WTC11 (cell line): ENCODE results near the gene NPTX1. TPM values are rescaled to one million over a fixed set of nuclear protein-coding genes. Genes with fewer than 3 reads are reported as not detected.
A peak's percentile ranks its signal among the peaks of the same experiment; 100 is the strongest.

Source experiments
- ATF1 ChIP-seq: sonication (generic); formaldehyde crosslinking; IDR thresholded peaks from 2 replicates; pipeline ENCODE4 v1.8.1; 2023; ENCODE audit warnings: mild to moderate bottlenecking, moderate library complexity, missing genetic modification reagents
- KAT7 ChIP-seq: sonication (generic); formaldehyde crosslinking; IDR thresholded peaks from 2 replicates; pipeline ENCODE4 v1.8.1; 2023; ENCODE audit warnings: missing genetic modification reagents, mild to moderate bottlenecking, borderline replicate concordance
- NFYB ChIP-seq: sonication (generic); formaldehyde crosslinking; conservative IDR thresholded peaks from 2 replicates; pipeline ENCODE4 v1.8.0; 2022; ENCODE audit warnings: low read depth, missing genetic modification reagents
- NR1H2 ChIP-seq: sonication (generic); formaldehyde crosslinking; IDR thresholded peaks from 2 replicates; pipeline ENCODE4 v1.9.0; 2021; ENCODE audit warnings: mild to moderate bottlenecking, moderate library complexity, missing genetic modification reagents
- OVOL2 ChIP-seq: fragments of 250-450 bp; sonication (Bioruptor Pico); IDR thresholded peaks from 2 replicates; pipeline ENCODE4 v1.9.0; 2021; ENCODE audit warnings: mild to moderate bottlenecking, borderline replicate concordance
- PRRX2 ChIP-seq: fragments of 250-450 bp; sonication (Bioruptor Pico); IDR thresholded peaks from 2 replicates; pipeline ENCODE4 v1.8.0; 2021; ENCODE audit warnings: mild to moderate bottlenecking
- ZNF232 ChIP-seq: sonication (generic); formaldehyde crosslinking; IDR thresholded peaks from 2 replicates; pipeline ENCODE4 v1.8.0; 2022; ENCODE audit warnings: mild to moderate bottlenecking, missing genetic modification reagents
- ZNF423 ChIP-seq: fragments of 250-450 bp; sonication (Bioruptor Pico); IDR thresholded peaks from 2 replicates; pipeline ENCODE4 v2.1.2; 2022; ENCODE audit warnings: mild to moderate bottlenecking, moderate library complexity
- total RNA-seq: library from RNA; stranded (reverse); gene quantifications from 3 replicates; pipeline ENCODE4 v1.2.3, GENCODE V29; 2021
- TF ChIP-seq, protein P1 (sequence below): sonication (generic); formaldehyde crosslinking; IDR thresholded peaks from 2 replicates; pipeline ENCODE4 v1.8.0; 2023; ENCODE audit warnings: mild to moderate bottlenecking, missing genetic modification reagents
- TF ChIP-seq, protein P2 (sequence below): fragments of 250-450 bp; sonication (Bioruptor Pico); IDR thresholded peaks from 2 replicates; pipeline ENCODE4 v1.9.0; 2021; ENCODE audit warnings: moderate library complexity, mild to moderate bottlenecking, inconsistent platforms, borderline replicate concordance
- TF ChIP-seq, protein P3 (sequence below): sonication (generic); formaldehyde crosslinking; IDR thresholded peaks from 2 replicates; pipeline ENCODE4 v1.8.0; 2023; ENCODE audit warnings: missing genetic modification reagents, mild to moderate bottlenecking, borderline replicate concordance
- TF ChIP-seq, protein P4 (sequence below): sonication (generic); formaldehyde crosslinking; IDR thresholded peaks from 2 replicates; pipeline ENCODE4 v1.8.1; 2022; ENCODE audit warnings: mild to moderate bottlenecking, moderate library complexity, missing genetic modification reagents
- TF ChIP-seq, protein P5 (sequence below): sonication (generic); formaldehyde crosslinking; IDR thresholded peaks from 2 replicates; pipeline ENCODE4 v1.8.1; 2022; ENCODE audit warnings: low read depth, missing genetic modification reagents, borderline replicate concordance
- TF ChIP-seq, protein P6 (sequence below): sonication (generic); formaldehyde crosslinking; conservative IDR thresholded peaks from 2 replicates; pipeline ENCODE4 v1.8.1; 2023; ENCODE audit warnings: mild to moderate bottlenecking, low read depth, missing genetic modification reagents, moderate library complexity
- TF ChIP-seq, protein P7 (sequence below): sonication (generic); formaldehyde crosslinking; IDR thresholded peaks from 2 replicates; pipeline ENCODE4 v1.8.1; 2023; ENCODE audit warnings: mild to moderate bottlenecking, missing genetic modification reagents
- TF ChIP-seq, protein P8 (sequence below): sonication (generic); formaldehyde crosslinking; IDR thresholded peaks from 2 replicates; pipeline ENCODE4 v1.8.0; 2022; ENCODE audit warnings: mild to moderate bottlenecking, missing genetic modification reagents
- TF ChIP-seq, protein P9 (sequence below): fragments of 250-450 bp; sonication (Bioruptor Pico); IDR thresholded peaks from 2 replicates; pipeline ENCODE4 v1.8.0; 2021; ENCODE audit warnings: mild to moderate bottlenecking

The NPTX1 gene
- total RNA-seq, 1 experiment from 2014 or later: 15.1 TPM

DNA sequence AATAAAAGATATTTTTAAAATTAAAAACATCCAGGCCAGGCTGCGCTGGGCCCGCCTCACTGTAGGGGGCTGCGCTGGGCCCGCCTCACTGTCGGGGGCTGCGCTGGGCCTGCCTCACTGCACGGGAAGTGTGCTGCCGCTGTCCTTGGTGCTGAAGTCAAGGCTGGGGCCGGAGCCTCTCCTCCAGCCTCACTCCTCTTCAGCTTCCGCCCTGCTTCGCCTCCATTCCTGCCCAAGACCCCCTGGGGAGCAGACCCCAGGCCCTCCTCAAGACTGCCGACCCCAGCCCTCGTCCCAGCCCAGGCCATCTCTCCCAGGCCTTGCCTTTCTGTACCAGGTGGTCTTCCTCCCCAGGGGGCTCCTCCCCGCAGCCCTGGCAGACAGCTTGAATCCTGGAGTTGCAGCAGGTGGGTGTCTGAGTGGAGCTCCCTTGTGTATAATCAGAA, 35.3 kb downstream of the NPTX1 start (continued):
- TF ChIP-seq, protein P1, sequence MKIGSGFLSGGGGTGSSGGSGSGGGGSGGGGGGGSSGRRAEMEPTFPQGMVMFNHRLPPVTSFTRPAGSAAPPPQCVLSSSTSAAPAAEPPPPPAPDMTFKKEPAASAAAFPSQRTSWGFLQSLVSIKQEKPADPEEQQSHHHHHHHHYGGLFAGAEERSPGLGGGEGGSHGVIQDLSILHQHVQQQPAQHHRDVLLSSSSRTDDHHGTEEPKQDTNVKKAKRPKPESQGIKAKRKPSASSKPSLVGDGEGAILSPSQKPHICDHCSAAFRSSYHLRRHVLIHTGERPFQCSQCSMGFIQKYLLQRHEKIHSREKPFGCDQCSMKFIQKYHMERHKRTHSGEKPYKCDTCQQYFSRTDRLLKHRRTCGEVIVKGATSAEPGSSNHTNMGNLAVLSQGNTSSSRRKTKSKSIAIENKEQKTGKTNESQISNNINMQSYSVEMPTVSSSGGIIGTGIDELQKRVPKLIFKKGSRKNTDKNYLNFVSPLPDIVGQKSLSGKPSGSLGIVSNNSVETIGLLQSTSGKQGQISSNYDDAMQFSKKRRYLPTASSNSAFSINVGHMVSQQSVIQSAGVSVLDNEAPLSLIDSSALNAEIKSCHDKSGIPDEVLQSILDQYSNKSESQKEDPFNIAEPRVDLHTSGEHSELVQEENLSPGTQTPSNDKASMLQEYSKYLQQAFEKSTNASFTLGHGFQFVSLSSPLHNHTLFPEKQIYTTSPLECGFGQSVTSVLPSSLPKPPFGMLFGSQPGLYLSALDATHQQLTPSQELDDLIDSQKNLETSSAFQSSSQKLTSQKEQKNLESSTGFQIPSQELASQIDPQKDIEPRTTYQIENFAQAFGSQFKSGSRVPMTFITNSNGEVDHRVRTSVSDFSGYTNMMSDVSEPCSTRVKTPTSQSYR: peak; percentile 73; the same call in 1 of the 2 replicates
- TF ChIP-seq, protein P2, sequence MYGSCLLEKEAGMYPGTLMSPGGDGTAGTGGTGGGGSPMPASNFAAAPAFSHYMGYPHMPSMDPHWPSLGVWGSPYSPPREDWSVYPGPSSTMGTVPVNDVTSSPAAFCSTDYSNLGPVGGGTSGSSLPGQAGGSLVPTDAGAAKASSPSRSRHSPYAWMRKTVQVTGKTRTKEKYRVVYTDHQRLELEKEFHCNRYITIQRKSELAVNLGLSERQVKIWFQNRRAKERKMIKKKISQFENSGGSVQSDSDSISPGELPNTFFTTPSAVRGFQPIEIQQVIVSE: no peak
- TF ChIP-seq, protein P3, sequence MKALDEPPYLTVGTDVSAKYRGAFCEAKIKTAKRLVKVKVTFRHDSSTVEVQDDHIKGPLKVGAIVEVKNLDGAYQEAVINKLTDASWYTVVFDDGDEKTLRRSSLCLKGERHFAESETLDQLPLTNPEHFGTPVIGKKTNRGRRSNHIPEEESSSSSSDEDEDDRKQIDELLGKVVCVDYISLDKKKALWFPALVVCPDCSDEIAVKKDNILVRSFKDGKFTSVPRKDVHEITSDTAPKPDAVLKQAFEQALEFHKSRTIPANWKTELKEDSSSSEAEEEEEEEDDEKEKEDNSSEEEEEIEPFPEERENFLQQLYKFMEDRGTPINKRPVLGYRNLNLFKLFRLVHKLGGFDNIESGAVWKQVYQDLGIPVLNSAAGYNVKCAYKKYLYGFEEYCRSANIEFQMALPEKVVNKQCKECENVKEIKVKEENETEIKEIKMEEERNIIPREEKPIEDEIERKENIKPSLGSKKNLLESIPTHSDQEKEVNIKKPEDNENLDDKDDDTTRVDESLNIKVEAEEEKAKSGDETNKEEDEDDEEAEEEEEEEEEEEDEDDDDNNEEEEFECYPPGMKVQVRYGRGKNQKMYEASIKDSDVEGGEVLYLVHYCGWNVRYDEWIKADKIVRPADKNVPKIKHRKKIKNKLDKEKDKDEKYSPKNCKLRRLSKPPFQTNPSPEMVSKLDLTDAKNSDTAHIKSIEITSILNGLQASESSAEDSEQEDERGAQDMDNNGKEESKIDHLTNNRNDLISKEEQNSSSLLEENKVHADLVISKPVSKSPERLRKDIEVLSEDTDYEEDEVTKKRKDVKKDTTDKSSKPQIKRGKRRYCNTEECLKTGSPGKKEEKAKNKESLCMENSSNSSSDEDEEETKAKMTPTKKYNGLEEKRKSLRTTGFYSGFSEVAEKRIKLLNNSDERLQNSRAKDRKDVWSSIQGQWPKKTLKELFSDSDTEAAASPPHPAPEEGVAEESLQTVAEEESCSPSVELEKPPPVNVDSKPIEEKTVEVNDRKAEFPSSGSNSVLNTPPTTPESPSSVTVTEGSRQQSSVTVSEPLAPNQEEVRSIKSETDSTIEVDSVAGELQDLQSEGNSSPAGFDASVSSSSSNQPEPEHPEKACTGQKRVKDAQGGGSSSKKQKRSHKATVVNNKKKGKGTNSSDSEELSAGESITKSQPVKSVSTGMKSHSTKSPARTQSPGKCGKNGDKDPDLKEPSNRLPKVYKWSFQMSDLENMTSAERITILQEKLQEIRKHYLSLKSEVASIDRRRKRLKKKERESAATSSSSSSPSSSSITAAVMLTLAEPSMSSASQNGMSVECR (CRISPR knock-in tag): peak; percentile 81; the same call in 1 of the 2 replicates
- TF ChIP-seq, protein P4, sequence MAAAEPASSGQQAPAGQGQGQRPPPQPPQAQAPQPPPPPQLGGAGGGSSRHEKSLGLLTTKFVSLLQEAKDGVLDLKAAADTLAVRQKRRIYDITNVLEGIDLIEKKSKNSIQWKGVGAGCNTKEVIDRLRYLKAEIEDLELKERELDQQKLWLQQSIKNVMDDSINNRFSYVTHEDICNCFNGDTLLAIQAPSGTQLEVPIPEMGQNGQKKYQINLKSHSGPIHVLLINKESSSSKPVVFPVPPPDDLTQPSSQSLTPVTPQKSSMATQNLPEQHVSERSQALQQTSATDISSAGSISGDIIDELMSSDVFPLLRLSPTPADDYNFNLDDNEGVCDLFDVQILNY (CRISPR knock-in tag): peak; percentile 78; the same call in 1 of the 2 replicates
- TF ChIP-seq ZNF423 (CRISPR knock-in tag) (no peak), OVOL2 (CRISPR knock-in tag) (no peak), KAT7 (CRISPR knock-in tag) (no peak), NR1H2 (no peak), ATF1 (CRISPR knock-in tag) (0 out of 2 replicates have a peak, but pooled peaks have one; percentile 78), ZNF232 (peak; percentile 98), NFYB (CRISPR knock-in tag) (peak; percentile 42; the same call in 1 of the 2 replicates), PRRX2 (CRISPR knock-in tag) (no peak)
- TF ChIP-seq, protein P5, sequence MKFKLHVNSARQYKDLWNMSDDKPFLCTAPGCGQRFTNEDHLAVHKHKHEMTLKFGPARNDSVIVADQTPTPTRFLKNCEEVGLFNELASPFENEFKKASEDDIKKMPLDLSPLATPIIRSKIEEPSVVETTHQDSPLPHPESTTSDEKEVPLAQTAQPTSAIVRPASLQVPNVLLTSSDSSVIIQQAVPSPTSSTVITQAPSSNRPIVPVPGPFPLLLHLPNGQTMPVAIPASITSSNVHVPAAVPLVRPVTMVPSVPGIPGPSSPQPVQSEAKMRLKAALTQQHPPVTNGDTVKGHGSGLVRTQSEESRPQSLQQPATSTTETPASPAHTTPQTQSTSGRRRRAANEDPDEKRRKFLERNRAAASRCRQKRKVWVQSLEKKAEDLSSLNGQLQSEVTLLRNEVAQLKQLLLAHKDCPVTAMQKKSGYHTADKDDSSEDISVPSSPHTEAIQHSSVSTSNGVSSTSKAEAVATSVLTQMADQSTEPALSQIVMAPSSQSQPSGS: peak; percentile 63; the same call in 1 of the 2 replicates
- TF ChIP-seq, protein P6, sequence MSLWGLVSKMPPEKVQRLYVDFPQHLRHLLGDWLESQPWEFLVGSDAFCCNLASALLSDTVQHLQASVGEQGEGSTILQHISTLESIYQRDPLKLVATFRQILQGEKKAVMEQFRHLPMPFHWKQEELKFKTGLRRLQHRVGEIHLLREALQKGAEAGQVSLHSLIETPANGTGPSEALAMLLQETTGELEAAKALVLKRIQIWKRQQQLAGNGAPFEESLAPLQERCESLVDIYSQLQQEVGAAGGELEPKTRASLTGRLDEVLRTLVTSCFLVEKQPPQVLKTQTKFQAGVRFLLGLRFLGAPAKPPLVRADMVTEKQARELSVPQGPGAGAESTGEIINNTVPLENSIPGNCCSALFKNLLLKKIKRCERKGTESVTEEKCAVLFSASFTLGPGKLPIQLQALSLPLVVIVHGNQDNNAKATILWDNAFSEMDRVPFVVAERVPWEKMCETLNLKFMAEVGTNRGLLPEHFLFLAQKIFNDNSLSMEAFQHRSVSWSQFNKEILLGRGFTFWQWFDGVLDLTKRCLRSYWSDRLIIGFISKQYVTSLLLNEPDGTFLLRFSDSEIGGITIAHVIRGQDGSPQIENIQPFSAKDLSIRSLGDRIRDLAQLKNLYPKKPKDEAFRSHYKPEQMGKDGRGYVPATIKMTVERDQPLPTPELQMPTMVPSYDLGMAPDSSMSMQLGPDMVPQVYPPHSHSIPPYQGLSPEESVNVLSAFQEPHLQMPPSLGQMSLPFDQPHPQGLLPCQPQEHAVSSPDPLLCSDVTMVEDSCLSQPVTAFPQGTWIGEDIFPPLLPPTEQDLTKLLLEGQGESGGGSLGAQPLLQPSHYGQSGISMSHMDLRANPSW: no peak
- TF ChIP-seq, protein P7, sequence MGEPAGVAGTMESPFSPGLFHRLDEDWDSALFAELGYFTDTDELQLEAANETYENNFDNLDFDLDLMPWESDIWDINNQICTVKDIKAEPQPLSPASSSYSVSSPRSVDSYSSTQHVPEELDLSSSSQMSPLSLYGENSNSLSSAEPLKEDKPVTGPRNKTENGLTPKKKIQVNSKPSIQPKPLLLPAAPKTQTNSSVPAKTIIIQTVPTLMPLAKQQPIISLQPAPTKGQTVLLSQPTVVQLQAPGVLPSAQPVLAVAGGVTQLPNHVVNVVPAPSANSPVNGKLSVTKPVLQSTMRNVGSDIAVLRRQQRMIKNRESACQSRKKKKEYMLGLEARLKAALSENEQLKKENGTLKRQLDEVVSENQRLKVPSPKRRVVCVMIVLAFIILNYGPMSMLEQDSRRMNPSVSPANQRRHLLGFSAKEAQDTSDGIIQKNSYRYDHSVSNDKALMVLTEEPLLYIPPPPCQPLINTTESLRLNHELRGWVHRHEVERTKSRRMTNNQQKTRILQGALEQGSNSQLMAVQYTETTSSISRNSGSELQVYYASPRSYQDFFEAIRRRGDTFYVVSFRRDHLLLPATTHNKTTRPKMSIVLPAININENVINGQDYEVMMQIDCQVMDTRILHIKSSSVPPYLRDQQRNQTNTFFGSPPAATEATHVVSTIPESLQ (CRISPR knock-in tag): no peak
- TF ChIP-seq, protein P8, sequence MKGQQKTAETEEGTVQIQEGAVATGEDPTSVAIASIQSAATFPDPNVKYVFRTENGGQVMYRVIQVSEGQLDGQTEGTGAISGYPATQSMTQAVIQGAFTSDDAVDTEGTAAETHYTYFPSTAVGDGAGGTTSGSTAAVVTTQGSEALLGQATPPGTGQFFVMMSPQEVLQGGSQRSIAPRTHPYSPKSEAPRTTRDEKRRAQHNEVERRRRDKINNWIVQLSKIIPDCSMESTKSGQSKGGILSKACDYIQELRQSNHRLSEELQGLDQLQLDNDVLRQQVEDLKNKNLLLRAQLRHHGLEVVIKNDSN (CRISPR knock-in tag): no peak; the same call in 1 of the 2 replicates
- TF ChIP-seq, protein P9, sequence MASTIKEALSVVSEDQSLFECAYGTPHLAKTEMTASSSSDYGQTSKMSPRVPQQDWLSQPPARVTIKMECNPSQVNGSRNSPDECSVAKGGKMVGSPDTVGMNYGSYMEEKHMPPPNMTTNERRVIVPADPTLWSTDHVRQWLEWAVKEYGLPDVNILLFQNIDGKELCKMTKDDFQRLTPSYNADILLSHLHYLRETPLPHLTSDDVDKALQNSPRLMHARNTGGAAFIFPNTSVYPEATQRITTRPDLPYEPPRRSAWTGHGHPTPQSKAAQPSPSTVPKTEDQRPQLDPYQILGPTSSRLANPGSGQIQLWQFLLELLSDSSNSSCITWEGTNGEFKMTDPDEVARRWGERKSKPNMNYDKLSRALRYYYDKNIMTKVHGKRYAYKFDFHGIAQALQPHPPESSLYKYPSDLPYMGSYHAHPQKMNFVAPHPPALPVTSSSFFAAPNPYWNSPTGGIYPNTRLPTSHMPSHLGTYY (CRISPR knock-in tag): no peak
